Bronchial epithelial cell (primary cell): ENCODE data around the gene HEPACAM2. TPM values are rescaled to one million over a fixed set of nuclear protein-coding genes. Genes with fewer than 3 reads are reported as not detected.
A peak's percentile ranks its signal among the peaks of the same experiment; 100 is the strongest.

ENCODE experiments used
- DNase-seq: peaks from one replicate; pipeline ENCODE4 v3.0.0-alpha.2; 2010; ENCODE audit warnings: low read depth
- FAIRE-seq: peaks from 2 replicates; lab custom pipeline; 2011; peaks lifted over from hg19 to GRCh38; lab: Jason Lieb, UNC
- H3K27me3 ChIP-seq: 2 replicates; pipeline ENCODE4 v1.5.1; 2011; ENCODE audit warnings: low read length; ENCODE audit not compliant: control insufficient read depth, insufficient read depth
- H3K36me3 ChIP-seq: 2 replicates; pipeline ENCODE4 v1.5.1; 2011; ENCODE audit warnings: low read length; ENCODE audit not compliant: control insufficient read depth, insufficient read depth
- H3K4me3 ChIP-seq: 2 replicates; pipeline ENCODE4 v1.5.1; 2011; ENCODE audit warnings: mild to moderate bottlenecking, low read depth, low read length, control low read depth
- total RNA-seq: library from RNA; depleted of rRNA; stranded (reverse); fragments of >200 nt; gene quantifications from 2 replicates; pipeline ENCODE4 v1.2.1, GENCODE V29; 2014
- TF ChIP-seq, protein P1 (sequence below): IDR thresholded peaks from 2 replicates; pipeline ENCODE4 v1.5.1; 2011; ENCODE audit warnings: mild to moderate bottlenecking, moderate library complexity, low read length, control low read depth, inconsistent platforms; ENCODE audit not compliant: insufficient read depth, severe bottlenecking

Gene HEPACAM2
- total RNA-seq, 1 donor from 2014 or later = not detected

- Histone ChIP-seq H3K4me3 (no peak overlapping the region), H3K36me3 (no peaks in the 10 kb centered on the region), H3K27me3 (no peaks in the 10 kb centered on the region)
- DNase-seq = peak; percentile 38
- no peak for FAIRE-seq
- TF ChIP-seq, protein P1, sequence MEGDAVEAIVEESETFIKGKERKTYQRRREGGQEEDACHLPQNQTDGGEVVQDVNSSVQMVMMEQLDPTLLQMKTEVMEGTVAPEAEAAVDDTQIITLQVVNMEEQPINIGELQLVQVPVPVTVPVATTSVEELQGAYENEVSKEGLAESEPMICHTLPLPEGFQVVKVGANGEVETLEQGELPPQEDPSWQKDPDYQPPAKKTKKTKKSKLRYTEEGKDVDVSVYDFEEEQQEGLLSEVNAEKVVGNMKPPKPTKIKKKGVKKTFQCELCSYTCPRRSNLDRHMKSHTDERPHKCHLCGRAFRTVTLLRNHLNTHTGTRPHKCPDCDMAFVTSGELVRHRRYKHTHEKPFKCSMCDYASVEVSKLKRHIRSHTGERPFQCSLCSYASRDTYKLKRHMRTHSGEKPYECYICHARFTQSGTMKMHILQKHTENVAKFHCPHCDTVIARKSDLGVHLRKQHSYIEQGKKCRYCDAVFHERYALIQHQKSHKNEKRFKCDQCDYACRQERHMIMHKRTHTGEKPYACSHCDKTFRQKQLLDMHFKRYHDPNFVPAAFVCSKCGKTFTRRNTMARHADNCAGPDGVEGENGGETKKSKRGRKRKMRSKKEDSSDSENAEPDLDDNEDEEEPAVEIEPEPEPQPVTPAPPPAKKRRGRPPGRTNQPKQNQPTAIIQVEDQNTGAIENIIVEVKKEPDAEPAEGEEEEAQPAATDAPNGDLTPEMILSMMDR = peak; percentile 4
Observed at GRCh38 chr7:93245525-93246432, 19.5 kb upstream of the HEPACAM2 start.

GRCh38 chr7:93242106-93242505, 15.8 kb upstream of the HEPACAM2 start:
- FAIRE-seq (no peak), DNase-seq (no peak)
- Histone ChIP-seq H3K4me3 (no peak overlapping the region), H3K36me3 (no peaks in the 10 kb centered on the region), H3K27me3 (no peaks in the 10 kb centered on the region)
- TF ChIP-seq, protein P1 = no peak

- TF ChIP-seq, protein P1 = no peak
- FAIRE-seq (no peak), DNase-seq (no peak)
- Histone ChIP-seq H3K4me3 (no peak overlapping the region), H3K36me3 (no peaks in the 10 kb centered on the region), H3K27me3 (no peaks in the 10 kb centered on the region)
Observed at GRCh38 chr7:93239824-93240223, 13.6 kb upstream of the HEPACAM2 start.

DNA sequence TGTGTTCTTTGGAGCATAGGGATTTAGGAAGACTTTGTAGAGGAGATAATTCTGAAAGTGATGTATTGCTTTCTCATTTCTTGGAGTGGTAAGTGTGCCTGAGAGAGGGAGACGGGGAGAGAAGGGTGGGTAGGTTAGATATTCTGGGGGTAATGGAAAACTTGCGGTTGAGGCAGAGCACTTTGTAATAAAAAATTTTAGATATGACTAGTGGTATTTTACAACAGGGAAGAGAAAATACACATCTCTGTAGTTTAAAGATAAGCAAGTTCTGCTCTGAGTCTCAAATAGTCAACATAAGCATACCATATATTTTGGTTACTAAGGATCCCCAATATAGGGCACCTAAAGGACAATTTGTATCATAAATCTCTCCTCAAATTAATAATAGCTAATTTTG, 12.5 kb upstream of the HEPACAM2 start:
- TF ChIP-seq, protein P1 = no peak
- no peak for FAIRE-seq

DNA sequence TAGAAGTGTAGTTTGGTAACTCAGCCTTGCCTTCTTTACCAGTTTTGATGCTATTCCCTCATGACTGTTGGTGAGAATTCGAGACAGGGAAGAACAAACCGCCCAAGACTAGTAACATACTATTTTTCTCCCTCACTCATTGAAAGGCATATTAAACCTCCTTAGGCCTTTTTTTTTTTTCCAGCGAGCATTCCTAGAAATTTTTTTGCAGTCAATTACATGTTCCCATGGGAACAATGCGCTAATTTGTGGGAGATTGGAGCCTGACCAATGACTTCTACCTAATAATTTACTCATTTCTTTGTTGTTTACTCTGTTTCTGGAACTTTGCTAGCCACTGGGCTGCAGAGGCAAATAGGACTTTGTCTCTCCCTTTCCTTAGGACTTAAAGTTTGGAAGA, 11.9 kb upstream of the HEPACAM2 start:
- TF ChIP-seq, protein P1 = no peak
- no peak for FAIRE-seq
- Histone ChIP-seq H3K4me3 (no peak overlapping the region), H3K27me3 (no peaks in the 10 kb centered on the region), H3K36me3 (no peaks in the 10 kb centered on the region)
- no peak for DNase-seq

More for the DNA sequence above, 12.5 kb upstream of the HEPACAM2 start:
- Histone ChIP-seq H3K36me3 (no peaks in the 10 kb centered on the region), H3K27me3 (no peaks in the 10 kb centered on the region), H3K4me3 (no peak overlapping the region)
- DNase-seq = no peak
